Endothelial cell of umbilical vein (primary cell): Measurements from ENCODE around the gene C19orf33.

ENCODE experiments used
- EZH2 ChIP-seq: IDR thresholded peaks from 2 replicates; pipeline ENCODE4 v1.6.1; 2012; ENCODE audit warnings: borderline replicate concordance, low read depth, mild to moderate bottlenecking, moderate library complexity, low read length, inconsistent platforms; ENCODE audit not compliant: severe bottlenecking
- FOS ChIP-seq: IDR thresholded peaks from 2 replicates; pipeline ENCODE4 v1.6.1; 2011; ENCODE audit warnings: mild to moderate bottlenecking, low read length, moderate library complexity, borderline replicate concordance; ENCODE audit not compliant: insufficient read depth
- GATA2 ChIP-seq: IDR thresholded peaks from 2 replicates; pipeline ENCODE4 v1.7.0; 2011; ENCODE audit warnings: low read depth, mild to moderate bottlenecking, moderate library complexity, mixed read lengths, low read length; ENCODE audit not compliant: insufficient read length, insufficient read depth
- JUN ChIP-seq: IDR thresholded peaks from 2 replicates; pipeline ENCODE4 v1.6.1; 2011; ENCODE audit warnings: borderline replicate concordance, low read depth; ENCODE audit not compliant: insufficient read length, insufficient read depth
- MAX ChIP-seq: IDR thresholded peaks from 2 replicates; pipeline ENCODE4 v1.6.1; 2011; ENCODE audit not compliant: insufficient read depth, insufficient read length
- POLR2A ChIP-seq: IDR thresholded peaks from 2 replicates; pipeline ENCODE4 v1.6.1; 2012; ENCODE audit warnings: low read depth, mild to moderate bottlenecking, control low read depth, low read length
- POLR2AphosphoS5 ChIP-seq: IDR thresholded peaks from 2 replicates; pipeline ENCODE4 v1.6.1; 2012; ENCODE audit warnings: low read depth, mild to moderate bottlenecking, control low read depth, low read length, moderate library complexity; ENCODE audit not compliant: insufficient read depth
- TF ChIP-seq, protein P1 (sequence below), 2 donors: IDR thresholded peaks; 1 replicate in 1 of 2; 2 replicates in 1 of 2; pipeline ENCODE4 v1.5.1; 2011; ENCODE audit warnings: low read length in 2 of 2, mild to moderate bottlenecking in 2 of 2, moderate library complexity in 2 of 2, control low read depth in 1 of 2, inconsistent platforms in 1 of 2, low read depth in 1 of 2; ENCODE audit not compliant: insufficient read depth in 1 of 2; ENCODE audit errors: extremely low read depth in 1 of 2

DNA sequence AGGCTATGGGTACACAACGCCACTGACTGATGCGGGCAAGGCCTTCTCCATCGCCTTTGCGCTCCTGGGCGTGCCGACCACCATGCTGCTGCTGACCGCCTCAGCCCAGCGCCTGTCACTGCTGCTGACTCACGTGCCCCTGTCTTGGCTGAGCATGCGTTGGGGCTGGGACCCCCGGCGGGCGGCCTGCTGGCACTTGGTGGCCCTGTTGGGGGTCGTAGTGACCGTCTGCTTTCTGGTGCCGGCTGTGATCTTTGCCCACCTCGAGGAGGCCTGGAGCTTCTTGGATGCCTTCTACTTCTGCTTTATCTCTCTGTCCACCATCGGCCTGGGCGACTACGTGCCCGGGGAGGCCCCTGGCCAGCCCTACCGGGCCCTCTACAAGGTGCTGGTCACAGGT is 22.5 kb downstream of the C19orf33 start:
- TF ChIP-seq POLR2A: no peak
- TF ChIP-seq POLR2AphosphoS5: no peak
- TF ChIP-seq, protein P1, sequence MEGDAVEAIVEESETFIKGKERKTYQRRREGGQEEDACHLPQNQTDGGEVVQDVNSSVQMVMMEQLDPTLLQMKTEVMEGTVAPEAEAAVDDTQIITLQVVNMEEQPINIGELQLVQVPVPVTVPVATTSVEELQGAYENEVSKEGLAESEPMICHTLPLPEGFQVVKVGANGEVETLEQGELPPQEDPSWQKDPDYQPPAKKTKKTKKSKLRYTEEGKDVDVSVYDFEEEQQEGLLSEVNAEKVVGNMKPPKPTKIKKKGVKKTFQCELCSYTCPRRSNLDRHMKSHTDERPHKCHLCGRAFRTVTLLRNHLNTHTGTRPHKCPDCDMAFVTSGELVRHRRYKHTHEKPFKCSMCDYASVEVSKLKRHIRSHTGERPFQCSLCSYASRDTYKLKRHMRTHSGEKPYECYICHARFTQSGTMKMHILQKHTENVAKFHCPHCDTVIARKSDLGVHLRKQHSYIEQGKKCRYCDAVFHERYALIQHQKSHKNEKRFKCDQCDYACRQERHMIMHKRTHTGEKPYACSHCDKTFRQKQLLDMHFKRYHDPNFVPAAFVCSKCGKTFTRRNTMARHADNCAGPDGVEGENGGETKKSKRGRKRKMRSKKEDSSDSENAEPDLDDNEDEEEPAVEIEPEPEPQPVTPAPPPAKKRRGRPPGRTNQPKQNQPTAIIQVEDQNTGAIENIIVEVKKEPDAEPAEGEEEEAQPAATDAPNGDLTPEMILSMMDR (IDR thresholded peaks at IDR 0.05; ENCODE audit: extremely low read depth in 1 of 2, insufficient read depth in 1 of 2, low read depth in 1 of 2, low read length in 2 of 2): no peak
- TF ChIP-seq FOS: no peak
- TF ChIP-seq EZH2: no peak
- no peak for TF ChIP-seq JUN
- TF ChIP-seq MAX: no peak
- no peak for TF ChIP-seq GATA2
